Measurements from ENCODE around the gene ALPK1.

GRCh38 chr4:112358952-112359749 lies 62.0 kb downstream of the ALPK1 start:
- no peak for TF ChIP-seq EZH2 (IDR thresholded peaks at IDR 0.05)
- no peak for TF ChIP-seq POLR2AphosphoS5 (IDR thresholded peaks at IDR 0.05; ENCODE audit: low read depth, low read length)
- TF ChIP-seq CTCF (IDR thresholded peaks at IDR 0.05 in 2 of 3, conservative IDR thresholded peaks at IDR 0.05 in 1 of 3; ENCODE audit: borderline replicate concordance in 1 of 3, insufficient read depth in 1 of 3, low read depth in 2 of 3, low read length in 2 of 3) = no peak
- no peak for TF ChIP-seq EGR1 (IDR thresholded peaks at IDR 0.05; ENCODE audit: low read depth)
- TF ChIP-seq TCF7L2 (IDR thresholded peaks at IDR 0.05; ENCODE audit: borderline replicate concordance, extremely low read depth, insufficient read depth, insufficient read length) = no peak
